Gastrocnemius medialis (tissue), 4 donors: ENCODE measurements around the gene OR9A2. TPM values are rescaled to one million over a fixed set of nuclear protein-coding genes. Genes with fewer than 3 reads are reported as not detected.
A peak's percentile ranks its signal among the peaks of the same experiment; 100 is the strongest.

Source experiments
- ATAC-seq, 2 donors: fragments of 150-250 bp; one replicate each; pipeline ENCODE4 v1.9.1; 2016
- DNase-seq, 2 donors: peaks; one replicate each; pipeline ENCODE4 v3.0.0-alpha.2; 2019
- H3K27ac ChIP-seq, 4 donors: fragments of 200-600 bp; sonication (generic); 1 replicate in 1 of 4; 2 replicates in 3 of 4; pipeline ENCODE4 v1.5.1; 2016 to 2018; ENCODE audit warnings: mild to moderate bottlenecking in 2 of 4, moderate library complexity in 1 of 4
- H3K27me3 ChIP-seq, 3 donors: fragments of 200-600 bp; sonication (generic) in 2 of 3; 1 replicate in 1 of 3; 2 replicates in 2 of 3; pipeline versions ENCODE4 v1.5.1 to v1.6.0; 2016 to 2019; ENCODE audit warnings: mild to moderate bottlenecking in 1 of 3, moderate library complexity in 1 of 3
- H3K36me3 ChIP-seq, 2 donors: fragments of 200-600 bp; sonication (generic) in 1 of 2; one replicate each; pipeline ENCODE4 v1.5.1; 2017 to 2018
- H3K4me1 ChIP-seq, 2 donors: fragments of 200-600 bp; sonication (generic) in 1 of 2; one replicate each; pipeline ENCODE4 v1.5.1; 2016 to 2017; ENCODE audit warnings: mild to moderate bottlenecking in 2 of 2
- H3K4me3 ChIP-seq, 4 donors: fragments of 200-600 bp; sonication (generic) in 3 of 4; 1 replicate in 1 of 4; 2 replicates in 3 of 4; pipeline ENCODE4 v1.5.1; 2016 to 2019; ENCODE audit warnings: mild to moderate bottlenecking in 2 of 4
- H3K9me3 ChIP-seq, 3 donors: fragments of 200-600 bp; sonication (generic) in 2 of 3; 1 replicate in 1 of 3; 2 replicates in 2 of 3; pipeline ENCODE4 v1.5.1; 2016 to 2019
- CTCF ChIP-seq, 5 experiments: fragments of 450-650 bp in 3 of 5; fragments of 200-600 bp in 2 of 5; sonication (generic) in 2 of 5; IDR thresholded peaks in 4 of 5; conservative IDR thresholded peaks in 1 of 5; 1 replicate in 4 of 5; 2 replicates in 1 of 5; pipeline ENCODE4 v1.5.1; 2016 to 2019; ENCODE audit warnings: antibody characterized with exemption in 5 of 5, mild to moderate bottlenecking in 3 of 5, moderate library complexity in 3 of 5
- POLR2A ChIP-seq, 2 donors: fragments of 450-650 bp; IDR thresholded peaks; one replicate each; pipeline ENCODE4 v1.6.1; 2017; ENCODE audit warnings: antibody characterized with exemption in 2 of 2, mild to moderate bottlenecking in 2 of 2, moderate library complexity in 2 of 2
- in situ Hi-C, 4 donors: fragments of 200-750 bp; cut with MboI; loops; one replicate each; pipeline versions ENCODE4 v1.15.0 to v1.8.0; 2017; ENCODE audit warnings: low sequenced_read_pairs in 4 of 4
- intact Hi-C: fragments of 100-400 bp; cut with DNase I; formaldehyde crosslinking; loops from one replicate; pipeline ENCODE4 v1.15.1; 2023; ENCODE audit warnings: low total_unique reads
- total RNA-seq, 4 donors: library from RNA; depleted of rRNA; stranded (reverse); fragments of >200 nt; gene quantifications; one replicate each; pipeline versions ENCODE4 v1.1.0 to v1.2.3, GENCODE V29; 2016

Gene OR9A2
- total RNA-seq, 4 donors from 2014 or later: not detected

GRCh38 chr7:143068446-143068845 is 41.5 kb upstream of the OR9A2 start:
- H3K4me3 ChIP-seq: no peak overlapping the region
- no peaks in the 10 kb centered on the region for H3K4me1 ChIP-seq
- DNase-seq: no peak
- ATAC-seq: no peak
- in situ Hi-C loops: no loop called here
- intact Hi-C loops: no loop called here
- no peaks in the 10 kb centered on the region for H3K27me3 ChIP-seq
- H3K9me3 ChIP-seq: no peaks in the 10 kb centered on the region
- no peak for TF ChIP-seq POLR2A (IDR thresholded peaks at IDR 0.05)
- TF ChIP-seq CTCF (IDR thresholded peaks at IDR 0.05 in 4 of 5, conservative IDR thresholded peaks at IDR 0.05 in 1 of 5): no peak
- no peak overlapping the region for H3K27ac ChIP-seq
- H3K36me3 ChIP-seq: no peaks in the 10 kb centered on the region

DNA sequence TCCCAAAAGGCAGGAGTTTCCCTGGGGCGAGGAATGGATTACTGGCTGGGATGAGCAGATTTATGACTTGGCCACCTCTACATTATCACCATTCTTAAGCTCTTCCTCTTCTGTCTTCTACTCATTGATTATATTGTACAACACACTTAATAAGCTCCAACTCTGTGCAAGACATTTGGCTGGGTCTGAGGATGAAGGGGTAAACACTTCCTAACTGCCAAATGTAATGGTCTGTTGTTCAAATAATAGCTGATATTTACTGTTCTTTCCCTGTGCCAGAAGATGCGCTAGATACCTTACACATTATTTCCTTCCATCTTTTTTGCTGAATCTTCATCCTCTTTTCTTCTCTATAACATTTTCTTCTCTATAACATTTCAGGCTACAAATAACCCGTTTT is 36.8 kb upstream of the OR9A2 start:
- no peak for TF ChIP-seq POLR2A (IDR thresholded peaks at IDR 0.05)
- no peak for TF ChIP-seq CTCF (IDR thresholded peaks at IDR 0.05 in 4 of 5, conservative IDR thresholded peaks at IDR 0.05 in 1 of 5)
- in situ Hi-C loops (no loop called here), intact Hi-C loops (no loop called here)
- no peak for ATAC-seq
- Histone ChIP-seq H3K4me1 (no peaks in the 10 kb centered on the region), H3K27me3 (no peaks in the 10 kb centered on the region), H3K4me3 (no peak overlapping the region), H3K27ac (no peak overlapping the region), H3K9me3 (no peaks in the 10 kb centered on the region), H3K36me3 (no peaks in the 10 kb centered on the region)
- DNase-seq: no peak

- no peak for ATAC-seq
- H3K36me3 ChIP-seq: no peaks in the 10 kb centered on the region
- no peak for DNase-seq
- TF ChIP-seq POLR2A (IDR thresholded peaks at IDR 0.05): no peak
- no peak for TF ChIP-seq CTCF (IDR thresholded peaks at IDR 0.05 in 4 of 5, conservative IDR thresholded peaks at IDR 0.05 in 1 of 5)
- in situ Hi-C loops (no loop called here), intact Hi-C loops (no loop called here)
- H3K27me3 ChIP-seq: no peaks in the 10 kb centered on the region
- no peaks in the 10 kb centered on the region for H3K4me1 ChIP-seq
- H3K27ac ChIP-seq: no peak overlapping the region
- H3K4me3 ChIP-seq: no peak overlapping the region
- H3K9me3 ChIP-seq: no peaks in the 10 kb centered on the region
These were observed 28.8 kb upstream of the OR9A2 start for GRCh38 chr7:143055754-143056153.

GRCh38 chr7:143054621-143055020 is 27.7 kb upstream of the OR9A2 start:
- no peaks in the 10 kb centered on the region for H3K36me3 ChIP-seq
- intact Hi-C loops: no loop called here
- no peaks in the 10 kb centered on the region for H3K27me3 ChIP-seq
- TF ChIP-seq POLR2A (IDR thresholded peaks at IDR 0.05) (no peak), CTCF (IDR thresholded peaks at IDR 0.05 in 4 of 5, conservative IDR thresholded peaks at IDR 0.05 in 1 of 5) (no peak)
- ATAC-seq: no peak
- H3K27ac ChIP-seq: no peak overlapping the region
- H3K4me3 ChIP-seq: no peak overlapping the region
- no peaks in the 10 kb centered on the region for H3K4me1 ChIP-seq
- H3K9me3 ChIP-seq: no peaks in the 10 kb centered on the region
- DNase-seq: no peak
- in situ Hi-C loops: no loop called here

DNA sequence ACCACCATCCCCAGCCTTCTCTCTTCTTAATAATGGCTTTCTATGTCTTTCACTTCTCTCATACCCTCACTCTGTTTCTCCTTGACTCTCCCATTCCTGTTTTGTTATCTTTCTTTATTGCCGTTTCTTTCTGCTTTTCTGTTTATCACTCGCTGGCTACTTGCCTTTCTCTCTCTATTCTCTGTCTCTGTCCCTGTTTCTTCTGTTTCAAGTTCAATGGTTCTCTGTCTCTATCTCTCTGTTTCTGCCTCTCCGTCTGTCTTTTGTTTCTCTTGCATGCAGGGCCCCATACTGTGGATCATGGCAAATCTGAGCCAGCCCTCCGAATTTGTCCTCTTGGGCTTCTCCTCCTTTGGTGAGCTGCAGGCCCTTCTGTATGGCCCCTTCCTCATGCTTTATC is 25.1 kb upstream of the OR9A2 start, which contains the start of gene OR6V1:
TSS of gene OR6V1 (plus strand) at position 301 of the 400 bp plus-strand sequence. CDS start at position 301, 0 bp downstream.
- Histone ChIP-seq H3K9me3 (no peaks in the 10 kb centered on the region), H3K36me3 (no peaks in the 10 kb centered on the region), H3K27ac (peak within 1 kb of the TSS; percentile 22 to 67 (median 58)), H3K4me1 (no peaks in the 10 kb centered on the region), H3K27me3 (no peaks in the 10 kb centered on the region), H3K4me3 (no peak within 1 kb of the TSS)
- TF ChIP-seq POLR2A (IDR thresholded peaks at IDR 0.05): no peak
- TF ChIP-seq CTCF (IDR thresholded peaks at IDR 0.05 in 4 of 5, conservative IDR thresholded peaks at IDR 0.05 in 1 of 5): no peak
- in situ Hi-C loops: no loop called here
- ATAC-seq (no peak), DNase-seq (no peak)
- intact Hi-C loops: no loop called here
